Measurements from ENCODE around the gene SH3D19.
"Not testable (repeated sequence)": the region's sequence is repeated elsewhere in the genome, so short reads cannot be mapped to it uniquely, and the experiment has no call there.

Gene SH3D19

DNA sequence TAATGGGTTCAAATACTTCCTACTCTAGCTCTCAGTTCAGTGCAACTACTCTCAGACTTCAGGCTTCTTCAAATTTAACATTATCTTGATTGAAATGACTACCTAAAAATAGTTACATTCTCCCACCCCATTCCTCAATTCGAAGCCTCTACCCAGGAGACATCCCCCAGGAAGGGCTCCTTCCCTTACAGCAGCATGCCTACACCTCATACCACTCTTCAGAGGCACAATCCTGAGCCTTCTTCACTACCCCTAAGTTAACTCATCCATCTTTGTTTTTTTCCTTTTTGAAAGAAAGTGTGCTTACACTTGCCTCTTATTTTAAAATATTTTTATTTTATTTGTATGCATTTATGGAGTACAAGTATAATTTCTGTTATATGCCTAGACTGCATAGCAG, 65.7 kb downstream of the SH3D19 start:
- TF ChIP-seq, protein P1, sequence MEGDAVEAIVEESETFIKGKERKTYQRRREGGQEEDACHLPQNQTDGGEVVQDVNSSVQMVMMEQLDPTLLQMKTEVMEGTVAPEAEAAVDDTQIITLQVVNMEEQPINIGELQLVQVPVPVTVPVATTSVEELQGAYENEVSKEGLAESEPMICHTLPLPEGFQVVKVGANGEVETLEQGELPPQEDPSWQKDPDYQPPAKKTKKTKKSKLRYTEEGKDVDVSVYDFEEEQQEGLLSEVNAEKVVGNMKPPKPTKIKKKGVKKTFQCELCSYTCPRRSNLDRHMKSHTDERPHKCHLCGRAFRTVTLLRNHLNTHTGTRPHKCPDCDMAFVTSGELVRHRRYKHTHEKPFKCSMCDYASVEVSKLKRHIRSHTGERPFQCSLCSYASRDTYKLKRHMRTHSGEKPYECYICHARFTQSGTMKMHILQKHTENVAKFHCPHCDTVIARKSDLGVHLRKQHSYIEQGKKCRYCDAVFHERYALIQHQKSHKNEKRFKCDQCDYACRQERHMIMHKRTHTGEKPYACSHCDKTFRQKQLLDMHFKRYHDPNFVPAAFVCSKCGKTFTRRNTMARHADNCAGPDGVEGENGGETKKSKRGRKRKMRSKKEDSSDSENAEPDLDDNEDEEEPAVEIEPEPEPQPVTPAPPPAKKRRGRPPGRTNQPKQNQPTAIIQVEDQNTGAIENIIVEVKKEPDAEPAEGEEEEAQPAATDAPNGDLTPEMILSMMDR (conservative IDR thresholded peaks at IDR 0.05; ENCODE audit: low read depth, low read length) = no peak
- H3K4me3 ChIP-seq (ENCODE audit: low read length) = no peak overlapping the region
- no peak for DNase-seq (ENCODE audit: low read depth)

DNA sequence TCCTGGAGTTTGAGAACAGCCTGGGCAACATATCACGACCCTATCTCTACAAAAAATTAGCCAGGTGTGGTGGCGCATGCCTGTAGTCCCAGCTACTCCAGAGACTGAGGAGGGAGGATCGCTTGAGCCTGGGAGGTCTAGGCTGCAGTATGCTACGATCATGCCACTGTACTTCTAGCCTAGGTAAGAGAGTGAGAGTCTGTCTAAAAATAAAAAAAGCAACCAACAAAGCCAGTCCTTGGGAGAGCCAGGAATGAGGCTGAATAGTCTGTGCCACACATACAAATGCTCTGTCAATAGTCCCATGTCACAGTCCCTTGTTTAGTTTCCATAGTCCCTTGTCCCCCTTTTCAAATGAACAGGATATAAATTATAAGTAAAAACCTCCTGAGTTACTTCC, 67.7 kb downstream of the SH3D19 start:
- no peak for DNase-seq (ENCODE audit: low read depth)
- TF ChIP-seq, protein P1 (conservative IDR thresholded peaks at IDR 0.05; ENCODE audit: low read depth, low read length) = no peak
- H3K4me3 ChIP-seq (ENCODE audit: low read length) = no peak overlapping the region

- no peak for DNase-seq (ENCODE audit: low read depth)
- TF ChIP-seq, protein P1 (conservative IDR thresholded peaks at IDR 0.05; ENCODE audit: low read depth, low read length) = no peak
- no peak overlapping the region for H3K4me3 ChIP-seq (ENCODE audit: low read length)
Measured at GRCh38 chr4:151256134-151256533, 69.3 kb downstream of the SH3D19 start.

- H3K4me3 ChIP-seq (ENCODE audit: low read length); DNase-seq (ENCODE audit: low read depth): not testable (repeated sequence)
Measured at GRCh38 chr4:151255680-151256079, 69.7 kb downstream of the SH3D19 start.

- H3K4me3 ChIP-seq (ENCODE audit: low read length); DNase-seq (ENCODE audit: low read depth): not testable (repeated sequence)
Measured at GRCh38 chr4:151255226-151255625, 70.2 kb downstream of the SH3D19 start.

DNA sequence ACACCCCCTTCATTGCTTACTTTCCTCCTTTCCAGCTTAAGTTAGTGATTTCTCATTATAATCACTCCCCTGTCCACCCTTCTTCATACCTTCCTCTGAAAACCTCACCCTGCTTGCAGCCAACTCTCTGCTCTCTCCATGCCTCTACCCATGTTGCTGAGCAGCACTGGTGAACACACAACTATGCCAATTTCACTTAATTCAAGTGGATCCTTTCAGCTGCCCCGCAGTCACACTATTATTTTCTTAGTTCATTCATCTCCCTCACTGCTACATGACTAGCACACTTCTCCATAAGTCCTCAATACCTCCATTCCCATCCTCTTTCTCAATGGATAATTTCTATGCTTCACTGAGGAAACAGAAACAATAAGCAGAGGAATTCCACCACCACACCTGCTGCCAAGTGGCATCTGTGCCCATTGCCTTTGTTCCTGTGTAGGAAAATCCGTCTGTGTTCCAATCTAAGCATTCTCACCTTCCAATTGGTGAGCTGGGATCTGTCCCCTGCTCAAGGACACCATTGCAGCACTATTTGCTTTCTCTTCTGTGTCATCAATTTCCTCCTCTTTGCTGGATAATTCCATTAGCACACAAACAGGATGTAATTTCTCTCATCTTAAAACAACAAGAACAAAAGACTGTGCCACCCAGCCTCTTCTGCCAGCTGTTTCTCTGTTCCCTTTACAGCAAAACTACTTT, 73.7 kb downstream of the SH3D19 start:
- H3K4me3 ChIP-seq (ENCODE audit: low read length) = no peak overlapping the region
- TF ChIP-seq, protein P1 (conservative IDR thresholded peaks at IDR 0.05; ENCODE audit: low read depth, low read length) = no peak
- DNase-seq (ENCODE audit: low read depth) = no peak

DNA sequence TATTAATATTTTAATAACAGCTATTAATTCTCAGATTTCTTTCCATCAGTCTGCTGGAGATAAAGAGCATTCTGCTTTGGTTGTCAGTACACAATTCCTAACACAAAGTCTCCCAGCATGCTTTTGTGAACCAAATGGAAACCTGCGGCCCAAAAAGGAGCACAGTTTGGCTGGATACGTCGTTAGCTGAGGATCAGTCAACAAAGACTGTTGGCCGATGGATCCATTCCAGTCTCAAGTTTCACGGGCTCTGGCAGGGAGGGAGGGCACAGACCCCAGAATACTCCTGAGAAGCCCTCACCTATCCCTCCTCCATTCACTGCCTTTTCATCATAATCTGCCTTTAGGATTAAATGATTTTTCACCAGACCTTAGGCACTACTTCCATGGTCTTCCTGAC, 74.7 kb downstream of the SH3D19 start:
- TF ChIP-seq, protein P1 (conservative IDR thresholded peaks at IDR 0.05; ENCODE audit: low read depth, low read length) = no peak
- no peak overlapping the region for H3K4me3 ChIP-seq (ENCODE audit: low read length)
- DNase-seq (ENCODE audit: low read depth) = no peak

DNA sequence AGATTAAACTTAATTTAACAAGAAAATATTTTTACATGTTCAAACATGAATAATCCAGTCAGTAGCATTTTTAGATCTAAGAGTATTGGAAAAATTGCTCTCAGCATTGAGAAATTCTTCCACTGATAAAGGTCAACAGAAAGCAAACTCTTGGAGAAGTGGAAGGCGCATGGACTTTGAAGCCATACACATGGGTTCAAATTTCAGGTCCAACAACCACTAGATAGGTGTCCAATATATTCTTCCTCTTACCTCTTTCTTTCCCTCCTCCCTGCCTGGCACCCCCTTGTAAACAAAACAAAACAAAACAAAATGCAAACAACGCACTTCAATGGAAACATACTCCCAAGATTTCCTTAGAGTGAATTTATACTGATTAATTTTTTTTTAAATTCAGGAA, 76.9 kb downstream of the SH3D19 start:
- no peak for DNase-seq (ENCODE audit: low read depth)
- TF ChIP-seq, protein P1 (conservative IDR thresholded peaks at IDR 0.05; ENCODE audit: low read depth, low read length) = no peak

More for the DNA sequence above, 76.9 kb downstream of the SH3D19 start:
- H3K4me3 ChIP-seq (ENCODE audit: low read length) = no peak overlapping the region
